ENCODE measurements around the gene IGSF5. TPM values are rescaled to one million over a fixed set of nuclear protein-coding genes. Genes with fewer than 3 reads are reported as not detected.

The IGSF5 gene
- total RNA-seq, 1 donor from 2014 or later = 1.5 TPM

GRCh38 chr21:39763272-39763970 is 18.4 kb downstream of the IGSF5 start:
- Mint-ChIP-seq H3K27me3 (no peaks in the 10 kb centered on the region), H3K36me3 (peaks cover 17% of the 10 kb centered on the region), H3K27ac (peak overlapping the region; percentile 88), H3K4me1 (ENCODE audit: unreplicated experiment) (peaks cover 29% of the 10 kb centered on the region), H3K4me3 (peak overlapping the region; percentile 52), H3K9me3 (peaks cover 18% of the 10 kb centered on the region)
- no peak for TF ChIP-seq CTCF (conservative IDR thresholded peaks at IDR 0.05)
- DNase-seq (ENCODE audit: extremely low spot score, unreplicated experiment) = no peak

- H3K36me3 Mint-ChIP-seq = no peaks in the 10 kb centered on the region
- H3K9me3 Mint-ChIP-seq = peaks cover 4% of the 10 kb centered on the region
- H3K27me3 Mint-ChIP-seq = no peaks in the 10 kb centered on the region
- H3K27ac Mint-ChIP-seq = no peak overlapping the region
- no peak for TF ChIP-seq CTCF (conservative IDR thresholded peaks at IDR 0.05)
- H3K4me1 Mint-ChIP-seq (ENCODE audit: unreplicated experiment) = peaks cover 29% of the 10 kb centered on the region
- no peak overlapping the region for H3K4me3 Mint-ChIP-seq
- DNase-seq (ENCODE audit: extremely low spot score, unreplicated experiment) = no peak
Measured at GRCh38 chr21:39774227-39774626, 29.2 kb downstream of the IGSF5 start.

GRCh38 chr21:39775816-39776215 is 30.8 kb downstream of the IGSF5 start:
- Mint-ChIP-seq H3K36me3 (no peaks in the 10 kb centered on the region), H3K27ac (no peak overlapping the region), H3K9me3 (peaks cover 4% of the 10 kb centered on the region), H3K4me3 (no peak overlapping the region), H3K27me3 (no peaks in the 10 kb centered on the region), H3K4me1 (ENCODE audit: unreplicated experiment) (peaks cover 18% of the 10 kb centered on the region)
- TF ChIP-seq CTCF (conservative IDR thresholded peaks at IDR 0.05) = no peak
- DNase-seq (ENCODE audit: extremely low spot score, unreplicated experiment) = no peak

- Mint-ChIP-seq H3K9me3 (peaks cover 4% of the 10 kb centered on the region), H3K27ac (no peak overlapping the region), H3K4me1 (ENCODE audit: unreplicated experiment) (peaks cover 14% of the 10 kb centered on the region), H3K27me3 (no peaks in the 10 kb centered on the region), H3K4me3 (no peak overlapping the region), H3K36me3 (no peaks in the 10 kb centered on the region)
- TF ChIP-seq CTCF (conservative IDR thresholded peaks at IDR 0.05) = no peak
- DNase-seq (ENCODE audit: extremely low spot score, unreplicated experiment) = no peak
Measured at GRCh38 chr21:39776589-39776988, 31.6 kb downstream of the IGSF5 start.

GRCh38 chr21:39781331-39781730 is 36.3 kb downstream of the IGSF5 start:
- no peak for DNase-seq (ENCODE audit: extremely low spot score, unreplicated experiment)
- Mint-ChIP-seq H3K9me3 (peaks cover 4% of the 10 kb centered on the region), H3K4me1 (ENCODE audit: unreplicated experiment) (no peaks in the 10 kb centered on the region), H3K27ac (no peak overlapping the region), H3K27me3 (no peaks in the 10 kb centered on the region), H3K4me3 (no peak overlapping the region), H3K36me3 (no peaks in the 10 kb centered on the region)
- TF ChIP-seq CTCF (conservative IDR thresholded peaks at IDR 0.05) = no peak

All from type B pancreatic cell (in vitro differentiated cells).